GM19395 (cell line): Measurements from ENCODE around the gene INPP5D.

Experiments
- ATAC-seq: cut with Tn5 transposase; IDR thresholded peaks from one replicate; pipeline ENCODE4 v1.9.1; 2021; ENCODE audit warnings: mild to moderate bottlenecking, moderate library complexity; ENCODE audit not compliant: unreplicated experiment

Gene INPP5D

GRCh38 chr2:233203060-233203459 lies 142.9 kb downstream of the INPP5D start:
- ATAC-seq, result no peak

DNA sequence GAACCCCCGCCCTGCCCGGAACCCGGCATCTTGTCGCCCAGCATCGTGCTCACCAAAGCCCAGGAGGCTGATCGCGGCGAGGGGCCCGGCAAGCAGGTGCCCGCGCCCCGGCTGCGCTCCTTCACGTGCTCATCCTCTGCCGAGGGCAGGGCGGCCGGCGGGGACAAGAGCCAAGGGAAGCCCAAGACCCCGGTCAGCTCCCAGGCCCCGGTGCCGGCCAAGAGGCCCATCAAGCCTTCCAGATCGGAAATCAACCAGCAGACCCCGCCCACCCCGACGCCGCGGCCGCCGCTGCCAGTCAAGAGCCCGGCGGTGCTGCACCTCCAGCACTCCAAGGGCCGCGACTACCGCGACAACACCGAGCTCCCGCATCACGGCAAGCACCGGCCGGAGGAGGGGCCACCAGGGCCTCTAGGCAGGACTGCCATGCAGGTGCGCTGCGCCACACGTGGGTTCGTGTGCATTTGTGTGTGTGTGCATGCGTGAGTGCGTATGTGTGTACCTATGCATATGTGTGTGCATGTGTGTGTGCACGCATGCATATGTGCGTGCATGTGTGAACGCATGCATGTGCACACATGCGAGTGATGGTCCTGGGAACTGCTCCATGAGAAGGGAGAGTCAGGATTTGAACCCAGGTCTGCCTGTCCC lies 144.3 kb downstream of the INPP5D start:
- ATAC-seq, result no peak

DNA sequence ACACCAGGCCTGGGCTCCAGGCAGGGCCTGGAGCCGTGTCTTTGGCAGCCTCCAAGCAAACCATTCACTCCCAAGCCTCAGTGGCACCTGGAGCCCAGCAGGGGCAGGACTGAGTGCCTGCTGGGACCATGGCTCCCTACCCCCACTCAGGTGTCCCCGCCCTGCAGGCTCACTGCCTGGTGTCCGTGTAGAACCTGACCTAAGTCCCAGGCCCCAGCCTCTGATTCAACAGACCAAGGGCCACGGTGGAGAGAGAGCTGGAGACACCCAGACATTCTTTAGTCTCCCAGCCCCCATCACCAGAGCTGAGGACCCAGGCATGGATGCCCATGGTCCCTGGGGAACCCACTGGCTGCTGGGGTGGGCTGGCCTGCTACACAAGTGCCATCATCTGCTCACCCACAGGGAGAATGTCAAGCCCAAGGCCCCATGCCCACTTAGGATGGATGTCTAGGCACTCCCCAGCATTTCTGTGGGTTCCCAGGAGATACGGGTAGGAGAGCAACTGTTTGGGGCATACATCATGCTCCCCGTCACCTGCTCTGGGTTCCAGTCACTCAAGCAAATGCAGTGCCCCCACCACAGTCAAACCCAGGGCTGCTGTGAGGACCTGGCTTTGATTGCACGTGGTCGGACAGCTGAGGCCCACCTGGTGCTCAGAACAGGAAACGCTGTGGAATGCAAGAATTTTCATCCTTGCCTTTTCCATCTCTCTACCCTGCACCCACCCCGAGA lies 148.4 kb downstream of the INPP5D start:
- ATAC-seq, result no peak

GRCh38 chr2:233209117-233209532 lies 149.0 kb downstream of the INPP5D start:
- ATAC-seq, result no peak

DNA sequence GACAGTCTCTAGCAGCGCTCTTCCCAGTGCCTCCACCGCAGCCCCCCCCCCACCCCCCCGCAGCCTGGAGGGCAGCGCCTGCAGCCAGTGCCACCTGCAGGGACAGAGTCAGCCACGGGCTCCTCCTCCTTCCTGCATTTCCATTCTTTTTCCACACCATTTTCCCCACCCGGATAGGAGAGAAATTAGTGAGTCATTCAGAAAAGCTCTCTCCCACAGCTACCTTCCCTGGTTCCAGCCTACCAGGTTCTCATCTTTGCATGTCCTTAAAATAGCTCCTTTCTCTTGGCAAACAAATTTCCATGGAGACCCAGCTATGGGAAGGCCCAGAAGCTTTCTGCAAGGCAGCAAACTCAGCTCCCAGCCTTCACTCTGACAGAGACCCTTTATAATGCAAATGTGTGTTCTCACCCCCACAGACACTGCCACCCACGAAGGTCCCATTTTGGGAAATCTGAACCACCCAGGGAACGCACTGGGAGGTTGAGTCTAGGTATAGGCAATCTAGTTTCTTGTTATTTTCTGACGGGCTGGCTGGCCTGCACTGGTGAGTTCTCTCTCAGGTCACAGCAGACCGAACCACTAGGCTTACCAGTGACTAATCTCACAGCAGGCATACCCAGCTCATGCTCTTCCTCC lies 149.5 kb downstream of the INPP5D start:
- ATAC-seq, result no peak

- no peak for ATAC-seq
Observed at GRCh38 chr2:233210281-233210680, 150.1 kb downstream of the INPP5D start.

DNA sequence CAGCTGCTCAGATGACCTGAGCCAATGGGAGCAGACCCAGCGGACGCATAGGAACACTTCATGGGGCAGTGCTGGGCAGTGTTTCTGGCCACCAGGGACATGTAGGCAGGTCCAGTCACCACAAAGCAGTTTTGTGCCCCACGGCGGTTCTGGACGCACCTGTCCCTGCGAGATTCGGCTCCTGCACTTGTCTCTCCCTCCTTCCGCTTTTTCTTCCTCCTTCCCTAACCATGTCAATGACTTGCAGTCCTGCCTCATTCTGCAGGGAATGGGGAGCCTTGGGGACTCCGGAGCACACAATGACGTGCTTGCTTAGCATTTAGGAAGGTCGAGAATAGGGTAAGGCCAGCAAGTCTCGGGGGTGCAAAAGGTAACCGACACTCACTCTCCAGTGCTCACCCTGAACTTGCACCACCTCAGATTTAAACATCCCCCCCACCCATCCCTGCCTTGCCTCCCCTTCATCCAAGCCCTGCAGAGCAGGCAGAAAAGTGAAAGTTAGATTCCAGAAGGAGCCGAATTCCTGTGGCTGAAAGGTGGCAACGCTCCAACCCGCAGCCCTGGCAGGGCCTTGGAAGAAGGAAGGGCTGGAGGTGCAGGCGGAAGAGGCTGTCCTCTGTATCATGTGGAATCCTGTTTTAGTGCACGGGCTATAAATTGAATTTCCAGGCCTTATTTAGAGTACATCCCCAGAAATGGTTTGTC lies 150.9 kb downstream of the INPP5D start:
- no peak for ATAC-seq

- no peak for ATAC-seq
Observed at GRCh38 chr2:233211548-233211895, 151.4 kb downstream of the INPP5D start.

DNA sequence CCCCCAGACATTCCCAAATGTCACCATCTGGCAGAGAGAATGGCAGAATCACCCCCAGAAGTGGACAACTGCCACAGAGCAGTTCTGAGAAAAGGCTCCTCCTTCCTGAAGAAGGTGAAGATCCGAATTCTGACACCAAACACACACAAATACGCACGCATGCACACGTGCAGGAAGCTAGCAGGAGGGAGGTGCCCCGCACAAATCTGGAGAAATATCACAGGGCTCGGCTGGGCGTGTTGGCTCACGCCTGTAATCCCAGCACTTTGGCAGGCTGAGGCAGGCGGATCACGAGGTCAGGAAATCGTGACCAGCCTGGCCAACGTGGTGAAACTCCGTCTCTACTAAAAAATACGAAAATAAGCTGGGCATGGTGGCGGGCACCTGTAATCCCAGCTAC lies 152.9 kb downstream of the INPP5D start:
- ATAC-seq, result no peak

DNA sequence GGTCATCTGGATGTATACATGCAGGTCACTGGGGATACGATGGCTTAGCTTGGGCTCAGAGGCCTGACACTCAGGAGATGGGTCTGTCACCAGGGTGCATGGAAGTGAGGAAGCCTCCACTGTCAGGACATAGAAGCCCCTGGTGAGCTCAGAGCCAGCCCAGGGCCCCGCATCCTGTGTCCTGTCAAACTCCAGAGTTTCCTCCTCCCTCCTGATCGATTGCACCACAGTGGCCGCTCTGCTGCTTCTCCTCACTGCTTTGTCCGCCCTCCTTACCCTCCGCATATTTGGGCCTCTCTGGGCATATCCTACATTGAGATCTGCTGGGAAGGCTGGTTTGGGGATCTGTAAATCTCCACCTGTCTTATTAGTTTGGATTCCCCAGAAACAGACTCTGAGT lies 153.8 kb downstream of the INPP5D start:
- no peak for ATAC-seq

- ATAC-seq, result no peak
Observed at GRCh38 chr2:233217892-233218377, 157.8 kb downstream of the INPP5D start.

- no peak for ATAC-seq
Observed at GRCh38 chr2:233218836-233219235, 158.7 kb downstream of the INPP5D start.

DNA sequence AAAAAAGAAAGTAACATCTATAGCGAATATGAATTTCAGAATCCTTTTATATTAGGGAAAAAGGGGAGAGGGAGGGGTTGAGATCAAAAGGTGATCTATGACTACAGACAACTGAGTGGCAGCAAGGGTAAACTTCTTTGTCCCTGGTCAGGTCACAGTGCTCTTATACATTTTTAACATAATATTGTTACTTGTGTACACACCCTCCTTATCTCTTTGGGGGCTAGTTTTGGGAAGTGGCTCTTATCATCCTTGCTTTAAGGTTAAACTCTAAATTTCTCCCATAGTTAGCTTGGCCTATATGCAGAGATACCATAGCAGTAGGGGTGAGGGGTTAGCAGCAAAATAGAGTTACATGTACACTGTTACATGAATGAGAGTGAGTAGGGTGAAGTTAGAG lies 159.7 kb downstream of the INPP5D start:
- no peak for ATAC-seq

- no peak for ATAC-seq
Observed at GRCh38 chr2:233221378-233222063, 161.4 kb downstream of the INPP5D start.

DNA sequence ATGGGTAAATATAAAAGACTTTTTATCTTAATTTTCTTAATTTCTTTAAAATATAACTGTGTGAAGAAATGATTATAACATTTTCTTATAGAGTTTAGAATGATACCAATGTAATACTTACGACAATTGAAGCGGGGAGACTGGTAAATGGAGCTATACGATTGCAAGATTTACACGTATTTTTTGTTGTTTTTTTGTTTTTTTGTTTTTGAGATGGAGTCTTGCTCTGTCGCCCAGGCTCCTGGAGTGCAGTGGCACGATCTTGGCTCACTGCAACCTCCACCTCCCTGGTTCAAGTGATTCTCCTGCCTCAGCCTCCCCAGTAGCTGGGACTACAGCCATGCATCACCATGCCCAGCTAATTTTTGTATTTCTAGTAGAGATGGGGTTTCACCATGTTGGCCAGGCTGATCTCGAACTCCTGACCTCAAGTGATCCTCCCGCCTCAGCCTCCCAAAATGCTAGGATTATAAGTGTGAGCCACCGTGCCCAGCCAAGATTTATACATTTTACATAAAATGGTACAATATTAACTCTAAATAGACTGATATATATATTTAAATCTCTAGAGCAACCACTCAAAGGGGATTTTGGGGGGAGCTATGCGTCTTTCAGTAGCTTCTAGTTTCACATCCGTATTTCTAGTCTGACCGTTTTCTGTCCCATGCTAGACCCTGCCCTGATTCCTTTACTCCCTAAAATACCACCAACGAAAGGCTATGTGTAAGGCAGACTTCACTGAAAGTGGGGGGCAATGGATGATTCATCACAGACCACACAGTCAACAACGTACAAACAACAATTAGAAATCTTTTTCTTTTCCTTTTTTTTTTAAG lies 163.1 kb downstream of the INPP5D start:
- ATAC-seq, result peak; percentile 89

GRCh38 chr2:233225230-233226068 lies 165.3 kb downstream of the INPP5D start:
- ATAC-seq, result no peak

- no peak for ATAC-seq
Observed at GRCh38 chr2:233226511-233227031, 166.4 kb downstream of the INPP5D start.

DNA sequence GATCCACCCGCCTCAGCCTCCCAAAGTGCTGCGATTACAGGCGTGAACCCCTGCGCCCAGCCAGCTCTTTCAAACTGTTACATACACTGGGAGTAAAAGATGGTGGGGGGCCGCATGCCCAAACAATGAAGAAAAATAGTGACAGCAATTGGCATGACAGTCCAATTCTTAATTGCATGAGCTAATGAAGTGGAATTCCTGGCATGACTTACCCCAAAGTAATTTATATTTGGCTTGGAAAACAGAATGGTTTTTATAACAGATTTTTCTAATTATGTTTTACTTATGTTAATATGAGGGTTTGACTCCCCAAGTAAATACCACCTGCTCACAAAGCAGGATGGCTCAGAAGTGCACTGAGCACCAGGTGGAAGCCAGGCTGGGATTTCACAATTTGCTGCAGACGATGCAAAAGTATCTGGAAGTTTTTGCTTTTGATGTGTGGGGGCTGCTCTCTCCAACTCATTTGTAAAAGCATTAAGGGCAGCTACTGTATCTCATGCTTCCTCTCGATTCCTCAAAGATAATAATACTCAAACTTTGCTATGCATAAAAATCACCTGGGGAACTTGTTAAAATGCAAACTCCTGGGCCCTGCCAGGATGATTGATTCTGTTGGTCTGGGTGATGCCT lies 167.3 kb downstream of the INPP5D start:
- ATAC-seq, result no peak
